HG03460 (cell line): ENCODE measurements around the gene NRP2.

ENCODE experiments used
- ATAC-seq: cut with Tn5 transposase; IDR thresholded peaks from one replicate; pipeline ENCODE4 v1.9.1; 2021; ENCODE audit not compliant: unreplicated experiment

NRP2 gene

DNA sequence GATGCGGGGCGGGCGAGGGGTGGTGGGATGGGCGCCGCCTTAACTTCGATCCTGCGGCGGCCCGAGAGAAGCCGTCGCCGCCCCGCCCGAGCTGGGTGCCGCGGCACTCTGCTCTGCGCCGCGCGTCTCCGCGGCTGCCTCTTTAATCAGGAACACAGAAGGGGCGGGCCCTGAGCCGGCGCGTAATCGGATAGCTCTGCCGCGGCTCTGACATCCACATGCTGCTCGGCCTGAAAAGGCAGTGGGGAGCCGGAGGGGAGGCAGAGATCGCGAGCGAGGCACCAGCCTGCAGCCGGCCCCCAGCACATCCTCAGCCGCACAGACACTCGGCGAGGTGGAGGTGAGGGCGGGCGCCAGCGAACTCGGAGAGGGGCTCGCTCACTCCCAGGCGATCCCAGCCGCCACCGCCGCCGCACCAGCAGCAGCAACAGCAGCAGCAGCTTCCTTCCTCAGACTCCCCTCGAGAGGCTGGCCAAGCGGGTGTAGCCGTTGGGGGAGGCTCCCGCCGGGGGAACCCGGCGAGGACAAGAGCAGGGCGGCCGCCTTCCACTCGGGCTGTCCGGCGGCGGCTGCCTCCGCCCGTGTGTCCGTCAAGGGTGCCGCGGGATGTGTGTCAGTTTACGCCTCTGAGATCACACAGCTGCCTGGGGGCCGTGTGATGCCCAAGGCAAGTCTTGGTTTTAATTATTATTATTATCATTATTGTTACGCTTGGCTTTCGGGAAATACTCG is at the start of gene NRP2:
Gene NRP2, plus strand, starts transcription at position 263 of the 732 bp plus-strand sequence. CDS start 790 bp downstream, outside the sequence.
- ATAC-seq = peak; percentile 55

GRCh38 chr2:205633994-205634393 is 48.3 kb upstream of the NRP2 start:
- ATAC-seq = no peak

DNA sequence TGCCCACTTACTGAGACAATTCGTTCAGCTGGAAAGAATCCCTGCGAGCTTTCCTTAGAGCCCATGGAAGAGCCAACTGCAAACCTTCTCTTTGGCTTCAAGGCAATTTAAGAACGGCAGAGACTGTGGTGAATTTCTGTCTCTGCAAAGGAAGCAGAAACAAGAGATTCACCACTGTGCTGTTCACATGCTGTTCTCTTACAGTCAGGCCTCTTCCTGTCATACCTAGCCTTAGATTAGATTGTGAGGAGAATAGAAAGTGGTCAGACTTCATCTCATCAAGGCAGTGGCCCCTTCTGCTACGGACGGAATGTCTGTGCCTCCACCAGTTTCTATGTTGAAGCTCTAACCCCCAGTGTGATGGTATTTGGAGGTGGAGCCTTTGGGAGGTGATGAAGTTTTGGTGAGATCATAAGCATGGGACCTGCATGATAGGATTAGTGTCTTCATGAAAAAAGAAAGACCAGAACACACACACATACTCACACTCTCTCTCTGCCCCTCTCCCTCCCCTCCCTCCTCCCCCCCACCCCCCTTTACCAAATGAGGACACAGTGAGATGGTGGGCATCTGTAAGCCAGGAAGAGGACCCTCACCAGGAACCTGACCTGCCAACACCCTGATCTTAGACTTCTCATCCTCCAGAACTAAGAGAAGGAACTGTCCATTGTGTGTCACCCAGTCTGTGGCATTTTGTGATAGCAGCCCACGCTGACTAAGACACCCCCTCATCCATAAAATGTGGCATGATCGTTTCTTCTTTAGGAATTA is 45.6 kb upstream of the NRP2 start:
- no peak for ATAC-seq

DNA sequence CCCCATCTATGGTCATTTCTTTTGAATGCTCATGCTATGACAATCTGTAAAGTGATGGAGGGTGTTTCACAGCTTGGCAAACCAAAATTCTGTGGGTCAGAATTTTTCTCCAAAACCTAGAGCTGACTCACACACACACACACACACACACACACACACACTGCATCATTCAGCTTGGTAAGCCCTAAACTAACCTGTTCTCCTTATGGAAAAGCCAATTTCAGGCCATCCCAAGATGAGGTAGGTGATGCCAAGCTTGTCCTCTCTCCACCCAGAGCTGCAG is 45.0 kb upstream of the NRP2 start:
- no peak for ATAC-seq

DNA sequence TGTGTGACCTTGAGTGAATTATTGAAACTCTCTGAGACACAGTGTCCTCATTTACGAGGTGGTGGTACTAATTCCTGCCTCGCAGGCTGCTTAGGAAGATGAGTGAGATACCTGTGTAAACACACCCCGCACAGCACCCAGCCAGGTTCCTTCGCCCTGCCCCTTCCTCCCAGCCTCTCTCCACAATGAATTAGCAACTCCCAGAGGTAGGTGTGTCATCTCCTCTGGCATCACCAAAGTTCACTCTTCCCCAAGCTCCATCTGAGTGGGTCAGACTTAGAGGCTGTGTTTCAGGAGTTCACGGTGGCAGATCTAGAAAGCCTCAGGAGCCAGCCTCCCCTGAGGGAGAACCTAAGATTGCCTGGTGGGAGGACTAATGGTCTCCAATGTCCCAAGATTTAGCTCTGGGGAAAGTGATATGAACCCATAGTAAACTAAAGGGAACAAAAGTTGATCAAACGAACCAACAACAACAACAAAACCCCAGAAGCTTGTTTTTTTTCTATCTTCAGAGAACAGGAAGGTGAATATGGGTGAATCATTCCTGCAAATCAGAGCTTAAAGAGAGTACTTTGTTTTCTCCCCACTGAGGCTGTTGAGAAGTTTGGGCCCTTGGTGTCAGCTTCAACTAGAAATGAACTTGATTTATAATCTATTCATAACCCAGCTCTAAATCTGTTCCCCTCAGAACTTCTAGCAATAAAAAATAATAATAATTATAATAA is 44.4 kb upstream of the NRP2 start:
- ATAC-seq = no peak

DNA sequence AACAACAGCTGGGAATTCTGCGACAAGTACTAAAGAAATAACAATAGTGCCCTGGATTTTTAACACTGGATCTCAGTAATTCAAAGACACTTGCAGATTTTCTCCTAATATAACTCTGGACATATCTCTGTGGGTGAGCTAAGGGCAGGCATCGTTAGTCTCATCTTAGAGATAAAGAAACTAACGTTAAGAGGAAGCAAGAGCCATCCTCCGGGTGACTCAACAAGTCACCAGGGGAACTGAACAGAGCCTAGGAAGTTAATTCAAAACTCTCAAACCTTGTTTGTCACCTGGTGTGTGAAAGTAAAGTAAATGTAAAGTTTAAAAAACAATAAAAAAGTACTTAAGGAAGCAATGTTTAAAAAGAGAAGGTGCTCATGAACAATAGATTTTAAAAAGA is 41.6 kb upstream of the NRP2 start:
- ATAC-seq = no peak

- no peak for ATAC-seq
These were observed 39.5 kb upstream of the NRP2 start for GRCh38 chr2:205642599-205643356.

GRCh38 chr2:205643391-205643885 is 38.9 kb upstream of the NRP2 start:
- ATAC-seq = no peak

DNA sequence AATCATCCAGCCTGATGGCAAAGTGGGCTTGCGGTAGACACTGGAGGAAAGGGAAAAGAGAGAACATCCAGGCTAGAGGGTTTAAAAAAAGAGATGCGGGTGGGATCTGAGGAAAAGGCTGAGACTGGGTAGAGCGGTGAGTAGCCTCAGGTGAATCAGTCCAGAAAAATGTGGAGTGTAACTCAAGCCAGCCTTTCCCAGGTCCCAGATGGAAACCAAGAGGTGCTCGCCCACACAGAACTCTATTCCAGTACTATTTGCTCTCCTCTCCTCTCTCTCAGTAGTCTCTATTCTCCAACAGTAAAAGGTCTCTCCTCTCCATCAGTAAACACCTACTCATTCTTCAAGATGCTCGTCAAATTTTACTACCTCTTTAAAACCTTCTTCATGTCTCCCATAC is 38.3 kb upstream of the NRP2 start:
- ATAC-seq = no peak

DNA sequence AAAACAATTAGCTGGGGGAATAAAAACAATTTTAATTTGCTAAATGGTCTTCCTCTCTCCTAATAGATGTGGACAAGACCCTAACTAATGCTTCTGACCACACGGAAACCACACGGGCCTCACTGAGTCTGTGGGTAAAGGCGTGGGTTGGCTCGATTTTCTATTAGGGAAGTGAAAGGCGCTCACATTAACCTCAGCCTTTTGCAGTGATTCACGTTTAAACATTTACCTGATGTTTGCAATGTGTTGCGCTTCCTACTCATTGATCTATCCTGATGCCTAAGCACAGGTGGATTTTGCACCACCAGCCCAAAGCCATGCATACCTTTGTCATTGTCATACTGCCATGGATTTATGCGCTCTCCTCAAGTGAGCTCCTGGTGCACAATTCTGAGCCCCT is 35.6 kb upstream of the NRP2 start:
- ATAC-seq = peak; percentile 99

- ATAC-seq = no peak
These were observed 31.9 kb upstream of the NRP2 start for GRCh38 chr2:205650450-205650849.

GRCh38 chr2:205650931-205651330 is 31.4 kb upstream of the NRP2 start:
- no peak for ATAC-seq

GRCh38 chr2:205651719-205652118 is 30.6 kb upstream of the NRP2 start:
- no peak for ATAC-seq

DNA sequence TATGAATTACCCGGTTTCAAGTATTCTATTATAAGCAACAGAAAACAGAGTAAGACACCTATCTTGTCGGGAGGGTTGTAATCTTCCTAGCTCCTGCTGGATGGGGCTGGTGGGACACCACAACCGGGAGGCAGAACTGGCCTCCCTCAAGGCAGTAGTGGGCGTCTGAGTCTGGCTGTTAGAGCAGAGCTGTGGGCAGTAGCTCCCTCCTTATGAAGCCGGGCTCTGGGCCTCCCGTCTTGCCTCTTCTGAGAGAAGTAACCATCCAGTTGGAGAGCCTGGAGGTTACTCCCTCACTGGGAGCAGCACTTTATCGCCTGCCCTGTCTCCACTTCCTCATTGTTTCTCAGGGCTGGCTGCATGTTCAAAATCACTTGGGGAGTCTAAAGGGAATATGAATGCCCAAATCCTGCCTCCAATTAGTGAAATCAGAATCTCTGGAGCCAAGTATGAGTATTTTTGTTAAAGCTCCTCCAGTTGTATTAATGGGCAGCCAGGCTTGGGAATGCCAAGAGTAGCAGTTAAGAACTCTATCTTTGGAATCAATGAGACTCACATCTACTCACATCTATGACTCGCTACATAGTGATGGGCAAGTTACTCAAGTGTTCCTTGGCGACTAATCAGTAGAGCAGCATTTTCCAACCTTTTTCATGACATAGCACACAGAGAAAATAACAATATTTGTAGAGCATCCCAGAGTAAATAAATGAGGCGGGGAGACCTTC is 27.3 kb upstream of the NRP2 start:
- ATAC-seq = no peak

DNA sequence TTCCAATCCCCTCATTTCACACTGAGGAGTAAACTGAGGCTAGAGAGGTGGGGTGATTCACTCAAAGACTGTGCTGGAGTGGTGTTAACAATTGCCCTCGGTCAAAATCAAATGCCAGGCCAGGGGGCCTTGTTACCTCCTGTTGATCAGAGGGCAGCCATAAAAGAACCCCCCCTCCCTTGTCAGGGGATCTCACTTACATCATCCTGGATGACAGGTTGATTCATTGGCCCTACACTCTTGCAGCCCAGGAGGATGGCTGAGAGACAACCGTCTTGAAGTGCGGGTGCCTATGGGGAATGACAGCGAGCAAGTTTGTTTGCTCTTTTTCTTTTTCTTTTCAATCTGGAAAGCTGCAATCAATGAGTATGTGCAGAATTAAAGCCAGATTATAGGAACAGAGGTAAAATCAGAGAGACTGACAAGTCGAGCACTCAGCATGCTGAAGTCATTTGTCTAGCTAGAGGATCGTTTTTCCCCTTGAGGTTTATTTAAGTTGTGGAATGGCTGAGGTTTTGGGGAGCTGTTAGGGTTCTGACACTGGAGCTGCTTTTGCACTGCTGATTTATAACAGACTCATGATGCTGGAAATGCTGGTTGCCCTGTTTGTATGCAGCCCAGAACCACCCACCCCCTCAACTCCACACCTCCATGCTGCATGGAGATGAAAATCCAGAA is 26.4 kb upstream of the NRP2 start:
- ATAC-seq = no peak

- ATAC-seq = no peak
These were observed 25.8 kb upstream of the NRP2 start for GRCh38 chr2:205656461-205656860.

GRCh38 chr2:205656941-205657340 is 25.4 kb upstream of the NRP2 start:
- ATAC-seq = no peak

- no peak for ATAC-seq
These were observed 24.7 kb upstream of the NRP2 start for GRCh38 chr2:205657579-205657978.

DNA sequence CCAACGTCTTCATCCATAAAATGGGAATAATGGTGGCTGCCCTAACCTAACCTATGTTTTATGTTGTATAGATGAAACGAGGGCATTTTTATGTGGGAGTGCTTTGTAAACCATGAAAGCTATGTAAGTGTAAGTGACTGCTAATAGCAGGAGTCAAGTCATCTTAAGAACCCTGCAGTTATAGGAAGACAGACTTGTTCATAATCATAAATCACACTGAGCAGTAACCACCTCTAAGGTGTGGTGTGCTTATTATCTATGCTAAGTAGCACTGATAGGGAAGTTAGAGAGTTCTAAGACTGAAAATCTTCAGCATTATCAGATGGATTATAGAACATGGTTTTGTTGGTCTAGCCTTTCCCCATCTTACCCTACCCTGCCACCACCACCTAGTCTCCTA is 24.2 kb upstream of the NRP2 start:
- ATAC-seq = no peak

- ATAC-seq = no peak
These were observed 23.7 kb upstream of the NRP2 start for GRCh38 chr2:205658572-205658971.
